GM18870 (cell line): ENCODE results near the gene CRYBG2.

ENCODE experiments used
- ATAC-seq: cut with Tn5 transposase; IDR thresholded peaks from one replicate; pipeline ENCODE4 v1.9.1; 2021; ENCODE audit warnings: moderate library complexity; ENCODE audit not compliant: unreplicated experiment

Gene CRYBG2

DNA sequence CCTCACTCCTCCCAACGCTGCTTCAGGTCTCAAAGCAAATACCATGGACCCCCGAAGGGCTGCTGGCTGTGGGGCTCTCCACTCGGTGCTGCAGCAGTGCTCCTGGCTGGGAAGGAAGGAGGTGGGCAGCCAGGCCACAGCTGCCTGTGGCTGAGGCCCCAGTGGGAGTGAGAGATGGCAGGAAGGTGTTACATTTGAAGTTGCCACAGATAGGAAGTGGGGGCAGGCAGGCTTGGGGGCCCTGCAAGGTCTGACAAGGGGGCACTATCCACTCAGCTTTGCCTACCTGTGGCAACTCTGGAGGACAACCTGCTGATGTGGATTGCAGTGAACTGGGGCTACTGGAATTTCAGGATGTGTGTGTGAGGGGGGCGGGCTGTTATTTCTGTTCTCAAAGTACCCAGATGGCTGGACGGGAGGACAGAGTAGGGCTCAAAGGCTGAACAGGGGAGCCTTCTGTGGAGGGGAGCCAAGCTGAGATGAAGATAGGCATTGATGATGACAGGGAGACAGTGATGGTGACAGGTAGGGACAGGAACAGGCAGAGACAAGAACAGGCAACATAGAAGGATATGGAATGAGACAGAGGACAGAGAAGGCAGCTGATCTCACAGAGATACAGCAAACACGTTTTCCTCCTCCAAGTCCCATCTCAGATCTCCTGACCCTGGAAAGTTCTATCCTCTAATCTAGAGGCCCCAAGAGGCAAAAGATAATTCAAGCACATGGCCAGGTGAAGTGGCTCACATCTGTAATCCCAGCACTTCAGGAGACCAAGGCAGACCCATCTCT lies 16.9 kb upstream of the CRYBG2 start:
- ATAC-seq: no peak

DNA sequence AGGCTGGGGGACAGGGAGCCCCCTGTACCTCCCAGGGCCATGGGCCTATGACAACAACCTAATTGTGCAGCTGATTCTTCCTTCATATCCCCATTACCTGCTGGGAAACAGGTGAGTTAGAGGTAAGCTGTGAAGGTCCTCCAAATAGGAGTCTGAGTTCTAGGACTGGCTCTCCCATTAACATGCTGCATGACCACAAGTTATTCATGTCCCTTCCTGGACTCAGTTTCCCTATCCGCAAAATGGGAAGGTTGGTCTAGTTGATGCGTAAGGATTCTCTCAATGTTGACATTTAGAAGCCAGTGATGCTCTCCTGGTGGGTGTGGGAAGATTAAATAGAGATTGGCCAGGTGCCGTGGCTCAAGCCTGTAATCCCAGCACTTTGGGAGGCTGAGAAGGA lies 14.6 kb upstream of the CRYBG2 start:
- no peak for ATAC-seq

DNA sequence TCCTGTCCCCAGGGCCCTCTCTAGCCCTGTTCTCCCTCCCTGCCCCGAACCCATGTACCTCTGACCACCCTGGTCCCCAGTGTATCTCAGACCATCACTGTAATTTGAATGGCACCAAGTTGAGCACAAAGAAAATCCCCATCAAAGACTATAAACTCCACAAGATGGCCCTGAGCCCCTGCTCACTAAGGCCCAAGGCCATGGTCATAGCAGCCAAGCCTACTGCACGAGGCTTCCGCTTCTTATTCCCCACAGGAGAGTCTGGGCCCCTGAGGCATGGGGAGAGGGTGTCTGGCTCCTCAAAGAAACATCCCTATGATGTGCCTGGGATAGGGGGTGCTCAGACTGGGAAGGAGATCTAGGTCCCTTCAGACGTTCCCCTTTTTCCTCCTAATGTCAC lies 14.1 kb upstream of the CRYBG2 start:
- no peak for ATAC-seq

DNA sequence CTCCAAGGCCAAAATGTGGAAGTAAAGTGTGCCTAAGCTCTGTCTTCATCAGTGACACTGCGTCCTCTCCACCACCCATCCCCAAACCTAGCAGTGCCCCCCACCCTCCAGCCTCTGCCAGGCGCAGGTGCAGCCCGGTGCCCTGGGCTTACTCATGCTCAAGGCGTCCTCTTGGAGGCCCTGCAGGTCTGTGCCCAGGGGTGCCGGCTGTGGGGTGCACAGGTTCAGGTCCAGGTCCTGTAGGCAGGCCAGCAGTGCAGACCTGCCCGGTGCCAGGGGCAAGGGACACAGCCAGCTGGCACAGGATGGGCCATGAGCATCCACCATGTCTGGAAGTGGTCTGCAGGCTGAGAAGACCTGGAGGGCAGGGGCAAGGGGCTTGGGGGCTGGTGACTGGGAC lies 13.5 kb upstream of the CRYBG2 start:
- no peak for ATAC-seq

DNA sequence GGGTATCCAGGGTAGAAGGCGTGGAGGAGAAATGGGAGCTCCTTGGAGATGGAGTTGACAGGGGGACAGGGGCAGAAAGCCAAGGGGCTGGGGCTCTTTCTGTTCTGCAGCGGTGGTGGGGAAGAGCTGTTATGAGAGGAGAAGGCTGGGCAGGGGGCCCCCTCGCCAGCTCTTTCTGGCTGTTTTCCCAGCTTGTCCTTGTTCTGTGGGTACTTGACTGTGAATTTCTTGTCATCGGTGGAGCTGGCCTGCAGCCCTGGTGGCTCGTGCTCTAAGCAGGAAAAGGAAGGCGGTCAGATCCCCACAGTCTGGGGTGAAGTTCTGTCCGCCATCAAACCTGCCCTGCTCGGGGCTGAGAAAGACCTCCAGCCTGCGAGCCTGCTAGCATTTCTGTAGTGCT lies 11.0 kb upstream of the CRYBG2 start:
- no peak for ATAC-seq

DNA sequence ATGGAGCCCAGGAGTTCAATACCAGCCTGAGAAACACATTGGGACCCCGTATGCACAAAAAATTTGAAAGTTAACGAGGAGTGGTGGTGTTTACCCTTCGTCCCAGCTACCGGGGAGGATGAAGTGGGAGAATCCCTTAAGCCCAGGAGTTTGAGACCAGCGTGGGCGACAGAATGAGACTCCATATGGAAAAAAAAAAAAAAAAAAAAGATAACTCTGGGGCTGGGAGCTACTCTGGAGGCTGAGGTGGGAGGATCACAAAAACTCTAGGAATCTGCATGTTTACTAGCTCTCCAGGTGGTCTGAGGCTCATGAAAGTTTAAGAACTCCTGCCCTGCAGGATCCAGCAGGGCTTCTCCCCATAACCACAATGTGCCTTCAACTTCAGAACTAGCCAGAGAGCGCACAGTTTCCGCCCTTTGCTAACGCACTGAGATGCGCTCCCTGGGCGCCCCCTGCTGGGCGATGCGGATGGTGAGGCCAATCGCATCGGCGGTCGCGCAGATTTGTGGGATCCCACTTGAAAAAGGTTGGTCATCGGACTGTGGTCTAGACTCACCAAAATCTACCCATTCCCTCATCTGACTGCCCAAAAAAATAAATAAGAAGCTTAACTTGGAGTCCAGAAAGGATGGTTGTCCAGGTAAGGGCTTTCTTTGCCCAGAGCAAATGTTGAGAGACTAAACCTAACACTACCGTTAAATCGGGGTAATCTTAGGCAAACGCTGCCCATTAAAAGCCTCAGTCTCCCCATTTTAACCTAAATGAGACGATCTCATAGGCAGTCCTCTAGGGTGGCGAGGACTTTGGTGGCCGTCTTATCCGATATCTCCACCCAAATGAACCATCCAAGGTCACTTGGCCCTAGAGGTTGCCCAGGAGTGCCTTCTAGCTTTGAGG lies 9.9 kb upstream of the CRYBG2 start:
- no peak for ATAC-seq

DNA sequence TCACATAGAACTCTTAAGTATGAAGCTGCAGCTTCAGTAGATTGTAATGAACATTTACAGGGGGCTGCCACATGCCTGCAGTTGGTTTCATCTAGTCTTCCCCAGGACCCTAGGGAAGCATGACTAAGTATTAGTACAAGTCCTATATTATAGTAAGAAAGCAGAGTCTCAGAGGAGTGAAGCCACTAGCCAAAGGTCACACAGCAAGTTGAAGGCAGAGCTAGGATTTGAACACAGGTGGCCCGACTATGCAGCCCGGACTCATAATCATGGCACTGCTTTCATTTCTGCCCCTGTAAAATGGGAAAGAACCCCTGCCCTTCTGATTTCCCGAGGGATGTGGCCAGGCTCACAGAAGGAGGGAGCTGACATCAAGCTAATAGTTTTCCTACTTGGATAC lies 8.4 kb upstream of the CRYBG2 start:
- ATAC-seq: no peak

DNA sequence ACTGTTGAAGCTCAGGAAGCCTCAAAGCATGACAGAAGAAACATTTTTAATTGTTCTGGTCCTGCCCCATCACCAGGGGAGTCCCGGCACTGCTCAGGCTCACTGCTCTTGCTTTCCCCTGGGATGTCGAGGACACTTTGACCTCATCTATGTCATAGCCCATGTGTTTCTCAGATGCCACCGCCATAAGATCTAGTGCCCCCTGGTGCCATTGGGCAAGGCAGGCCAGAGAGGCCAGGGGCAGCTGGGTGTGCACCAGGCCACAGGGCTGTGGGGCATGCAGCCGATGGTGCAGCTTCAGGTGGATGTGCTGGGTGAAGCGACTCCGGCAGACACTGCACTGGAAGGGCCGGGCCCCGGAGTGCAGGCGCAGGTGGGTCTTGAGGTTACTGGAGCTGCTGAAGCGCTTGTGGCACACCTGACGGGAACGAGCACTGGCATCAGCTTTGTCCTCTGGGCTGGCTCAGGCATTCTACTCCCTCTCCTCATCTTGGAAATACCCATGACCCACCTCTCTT lies 7.7 kb upstream of the CRYBG2 start:
- ATAC-seq: no peak

DNA sequence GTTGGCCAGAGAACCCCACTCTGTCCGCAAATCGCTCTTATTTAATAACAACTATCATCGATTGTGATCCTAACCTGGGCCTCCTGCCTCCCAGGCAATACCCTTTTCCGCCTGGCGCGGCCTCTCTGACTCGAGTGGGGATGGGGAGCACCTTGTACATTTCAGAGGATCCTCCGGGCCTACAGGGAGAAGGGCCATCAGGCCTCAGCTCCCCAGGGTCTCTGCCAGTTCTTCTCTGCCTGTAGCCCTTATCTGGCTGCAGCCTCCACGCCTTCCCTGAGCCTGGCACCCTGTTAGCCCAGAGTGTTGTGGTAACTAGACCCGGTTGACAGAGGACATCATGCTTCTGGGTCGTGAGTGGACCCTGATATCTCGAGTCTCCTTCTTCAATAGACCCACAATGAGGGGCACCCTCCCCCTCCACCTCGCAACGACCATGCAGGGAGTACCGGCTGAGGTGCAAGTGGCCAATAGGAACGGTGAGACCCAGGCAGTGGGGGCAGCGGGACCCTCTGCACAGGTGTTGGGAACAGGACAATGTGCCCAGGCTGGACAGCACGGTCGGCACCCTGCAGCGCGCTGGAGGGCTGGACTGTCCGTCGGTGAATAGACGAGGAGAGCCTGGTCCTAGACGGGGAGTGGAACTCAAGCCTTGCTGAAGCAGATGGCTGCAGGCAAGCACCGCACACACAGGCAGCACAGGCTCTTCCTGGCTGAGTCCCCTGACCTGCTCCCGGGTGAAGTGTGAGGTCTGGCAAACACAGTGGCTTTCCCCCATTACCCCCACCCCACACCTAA lies 7.1 kb upstream of the CRYBG2 start:
- ATAC-seq: no peak

DNA sequence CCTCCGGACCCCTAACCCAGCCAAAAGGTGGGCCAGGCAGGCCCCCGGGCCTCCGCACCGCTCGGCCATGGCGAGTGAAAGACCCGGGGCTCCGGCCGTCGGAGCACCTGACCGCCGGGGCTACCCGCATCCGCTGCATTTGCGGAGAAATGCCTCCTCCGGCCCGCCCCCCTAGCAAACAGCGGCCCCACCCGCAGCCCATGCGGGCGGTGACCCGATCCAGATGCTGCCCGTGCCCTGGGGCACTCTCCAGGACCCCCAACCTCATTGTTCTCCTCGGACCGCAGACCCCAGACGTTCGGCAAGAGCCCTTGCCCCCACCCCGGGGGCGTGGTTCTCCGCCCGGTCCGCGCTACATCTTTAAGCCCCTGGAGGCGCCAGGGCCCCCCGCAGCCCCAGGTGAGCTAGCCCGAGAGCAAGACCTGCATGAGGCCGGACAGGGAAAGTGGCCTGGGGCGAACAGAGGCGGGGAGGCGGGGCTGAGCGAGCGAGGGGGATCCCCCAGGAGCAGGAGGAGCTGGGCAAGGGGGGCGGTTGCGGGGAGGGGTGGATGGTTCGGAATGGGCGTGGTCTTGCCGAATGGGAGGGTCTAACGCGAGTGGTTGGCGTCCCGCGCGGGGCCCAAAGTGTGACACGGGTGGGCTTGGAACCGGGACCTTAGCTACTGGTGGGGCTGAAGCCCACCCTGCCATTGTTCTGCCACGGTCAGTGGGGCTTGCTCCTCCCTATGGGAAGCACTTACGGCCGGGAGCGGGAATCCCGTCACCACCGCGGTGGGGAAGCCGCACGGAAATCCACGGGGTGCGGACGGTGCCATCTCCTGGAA lies 6.3 kb upstream of the CRYBG2 start:
- ATAC-seq: no peak

DNA sequence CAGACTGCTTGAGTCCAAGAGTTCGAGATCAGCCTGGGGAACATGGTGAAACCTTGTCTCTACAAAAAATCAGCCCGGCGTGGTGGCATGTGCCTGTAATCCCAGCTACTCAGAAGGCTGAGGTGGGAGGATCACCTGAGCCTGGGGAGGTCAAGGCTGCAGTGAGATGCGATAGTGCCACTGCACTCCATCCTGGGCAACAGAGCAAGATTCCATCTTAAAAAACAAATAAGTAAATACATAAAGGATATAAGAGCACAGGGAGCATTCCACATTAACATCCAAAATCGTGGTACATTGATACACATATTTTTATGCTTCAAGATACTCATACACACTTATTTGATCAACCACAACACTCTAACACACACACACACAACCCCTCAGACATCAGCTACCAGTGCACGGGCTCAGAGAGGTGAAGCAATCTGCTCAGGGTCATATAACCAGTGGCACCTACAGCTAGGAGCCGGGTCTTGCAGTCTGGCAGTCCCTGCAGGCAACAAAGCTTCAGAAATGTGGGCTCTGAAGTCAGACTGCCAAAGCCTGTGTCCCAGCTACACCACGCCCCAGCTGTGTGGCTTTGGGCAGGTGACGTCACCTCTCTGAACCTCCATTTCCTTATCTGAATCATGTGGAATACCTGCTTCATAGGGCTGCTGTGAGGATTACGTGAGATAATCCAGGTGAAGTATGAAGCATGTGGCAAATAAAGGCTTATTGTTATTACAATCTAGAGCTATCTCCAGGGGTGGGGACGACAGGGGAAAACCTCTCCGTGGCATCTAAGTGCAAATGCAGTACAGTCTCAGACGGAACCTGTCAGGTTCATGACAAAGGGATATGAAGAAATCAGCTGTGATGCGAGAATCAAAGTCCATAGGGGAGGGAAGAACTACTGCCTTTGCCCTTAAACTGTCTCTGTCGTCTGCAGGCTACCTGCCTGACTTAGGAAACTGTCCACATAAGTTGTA lies 4.8 kb upstream of the CRYBG2 start:
- ATAC-seq: no peak

DNA sequence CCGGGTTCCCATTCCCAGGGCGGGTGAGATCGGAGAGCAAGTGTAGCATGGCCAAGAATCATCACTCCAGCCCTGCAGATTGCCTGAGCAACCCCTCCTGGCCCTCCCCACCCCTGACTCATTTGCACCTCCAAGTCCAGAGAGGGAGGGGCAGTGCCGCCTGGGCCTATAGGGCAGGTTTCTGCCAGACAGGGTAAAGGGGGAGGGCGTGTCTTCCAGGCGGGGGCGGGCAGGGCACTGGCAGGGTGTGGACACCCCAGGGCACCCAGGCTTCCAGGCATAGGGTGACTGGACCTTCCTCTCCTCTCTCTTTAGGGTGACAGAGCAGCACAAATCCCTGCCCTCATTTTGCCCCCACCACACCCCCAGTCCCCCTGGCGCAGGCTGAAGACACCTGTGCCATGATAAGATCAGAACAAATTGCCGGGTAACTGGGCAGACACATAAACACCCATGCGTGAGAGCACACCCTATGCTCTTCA lies 3.2 kb upstream of the CRYBG2 start:
- no peak for ATAC-seq

DNA sequence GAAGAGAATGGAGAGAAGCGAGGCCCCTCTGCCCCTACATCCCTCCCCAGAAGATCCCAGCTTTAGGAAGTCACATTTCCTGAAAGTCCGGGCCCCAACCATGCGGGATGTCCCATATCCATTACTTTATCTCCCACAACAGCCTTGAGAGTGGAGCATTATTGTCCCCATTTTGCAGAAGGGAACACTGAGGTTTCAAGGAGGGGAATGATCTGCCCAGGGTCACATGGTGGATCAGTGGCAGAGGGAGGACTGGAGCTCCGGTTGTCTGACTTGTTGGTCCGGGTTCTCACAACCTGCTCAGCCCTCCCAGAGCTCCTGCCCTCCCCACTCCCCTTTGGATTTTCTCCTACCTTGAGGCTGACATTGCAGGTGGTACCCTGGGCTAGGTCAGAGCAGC lies 2.2 kb upstream of the CRYBG2 start:
- no peak for ATAC-seq

DNA sequence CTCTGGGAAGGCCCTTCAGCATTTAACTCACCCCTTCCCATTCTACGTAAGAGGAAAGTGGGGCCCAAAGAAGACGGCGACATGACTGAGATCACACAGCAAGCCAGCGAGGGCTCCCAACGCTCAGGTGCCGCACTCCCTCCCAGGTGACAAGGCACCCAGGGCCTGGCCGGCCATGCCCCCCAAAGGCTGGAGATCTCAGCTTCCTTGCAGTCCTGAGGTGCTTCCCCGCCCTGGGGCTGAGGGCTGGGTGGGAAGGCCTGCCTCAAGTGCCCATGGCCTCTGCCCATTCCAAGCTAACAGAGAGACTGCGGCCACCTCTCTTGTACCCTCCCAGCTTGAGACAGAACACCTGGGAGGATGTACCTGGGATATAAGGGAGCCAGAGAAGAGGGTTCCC lies 1.0 kb upstream of the CRYBG2 start:
- no peak for ATAC-seq

DNA sequence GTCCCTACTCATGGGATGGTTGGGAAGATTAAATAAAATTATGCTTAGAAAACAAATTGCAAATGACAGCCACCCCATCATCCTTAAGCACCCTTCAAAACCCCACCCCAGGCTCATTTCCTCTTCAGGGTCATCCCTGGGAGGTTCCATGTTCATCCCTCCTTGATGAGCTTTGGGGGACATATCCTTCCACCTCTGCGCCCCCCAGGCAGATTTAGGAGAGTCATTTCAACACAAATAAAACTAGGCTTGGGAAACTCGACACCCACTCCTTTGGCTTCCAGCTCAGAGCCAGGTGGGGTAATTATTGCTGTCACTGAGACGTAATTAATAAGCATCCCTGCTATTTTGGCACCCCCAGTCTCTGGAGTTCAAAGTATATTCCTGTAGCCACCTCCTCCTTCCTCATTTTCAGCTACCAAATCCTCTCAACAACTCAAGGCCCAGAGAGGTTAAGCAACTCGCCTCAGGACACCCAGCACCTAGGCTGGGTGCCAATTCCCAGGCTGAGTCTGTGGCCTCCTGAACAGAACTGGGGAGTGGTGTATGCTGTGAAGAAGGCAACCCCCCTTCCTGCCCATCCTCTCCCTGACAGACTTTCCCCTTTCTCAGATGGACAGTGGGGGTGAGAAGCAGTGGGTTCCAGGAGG lies 595 bp downstream of the CRYBG2 start:
- ATAC-seq: no peak

DNA sequence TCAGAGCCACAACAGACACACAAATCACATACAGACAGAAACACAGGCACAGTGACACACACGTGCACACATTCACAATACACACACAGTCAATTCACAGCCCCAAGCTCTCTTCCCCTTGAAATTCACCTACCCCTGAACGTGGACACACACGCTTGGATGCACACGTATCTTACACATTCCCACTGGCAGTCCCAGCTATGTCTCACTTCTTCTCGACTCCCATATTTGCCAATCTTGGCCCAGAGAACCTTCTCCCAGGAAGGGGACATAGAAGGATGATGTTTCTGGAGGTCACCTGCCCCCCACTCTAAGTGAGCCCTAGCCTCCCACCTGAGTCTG lies 1.6 kb downstream of the CRYBG2 start:
- no peak for ATAC-seq

DNA sequence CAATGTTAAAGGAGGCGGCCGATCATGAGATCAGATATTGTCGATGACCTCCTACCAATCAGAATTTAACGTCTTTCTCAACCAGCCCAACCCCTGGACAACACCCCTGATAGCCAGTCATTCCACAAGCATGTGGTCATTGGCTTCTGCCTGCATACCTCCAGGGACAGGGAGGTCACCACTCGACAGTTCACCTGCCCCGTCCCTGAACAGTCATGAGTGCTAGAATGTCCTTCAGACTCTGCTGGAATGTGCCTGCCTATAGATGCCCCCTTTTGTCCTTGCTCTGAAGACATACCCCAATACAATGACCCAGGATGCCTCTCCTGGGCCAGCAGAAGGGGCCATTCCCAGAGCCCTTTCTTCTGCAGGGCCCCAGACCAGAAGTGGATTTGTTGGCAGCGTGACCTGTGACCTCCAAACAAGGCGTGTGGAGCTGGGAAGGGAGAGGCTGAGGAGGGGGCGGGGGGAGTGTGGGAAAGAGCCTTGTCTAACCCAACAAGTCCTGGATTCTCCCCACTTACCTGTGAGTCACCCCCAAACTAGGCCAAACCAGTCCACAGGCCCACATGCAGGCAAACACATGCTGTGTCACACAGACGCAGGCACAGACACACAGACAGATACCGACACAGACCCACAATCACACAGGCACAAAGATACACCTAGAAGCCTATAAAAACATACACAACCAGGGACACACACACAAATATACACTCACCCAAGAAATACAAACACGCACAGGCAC lies 2.2 kb downstream of the CRYBG2 start:
- no peak for ATAC-seq
